Central memory CD8-positive, alpha-beta T cell (primary cell): Measurements from ENCODE around the gene MFSD6.
"Not testable (repeated sequence)": the region's sequence is repeated elsewhere in the genome, so short reads cannot be mapped to it uniquely, and the experiment has no call there.

Experiments used
- ATAC-seq: fragments of 150-1000 bp; cut with Tn5 transposase; replicated peaks from 2 replicates; pipeline ENCODE4 v1.10.0; 2022; ENCODE audit warnings: mild to moderate bottlenecking, moderate FRiP score, moderate number of reproducible peaks; ENCODE audit not compliant: poor library complexity, severe bottlenecking; ENCODE audit errors: extremely low read depth
- DNase-seq, 2 donors: peaks; one replicate each; pipeline ENCODE4 v3.0.0; 2021; ENCODE audit warnings: low spot score in 2 of 2
- H3K27ac Mint-ChIP-seq: one replicate; pipeline ENCODE4 v1.8.0; 2022; ENCODE audit warnings: low read depth, mild to moderate bottlenecking, moderate library complexity, mixed read lengths
- H3K27me3 Mint-ChIP-seq: one replicate; pipeline ENCODE4 v1.8.0; 2022; ENCODE audit warnings: mixed read lengths
- H3K36me3 Mint-ChIP-seq: one replicate; pipeline ENCODE4 v1.8.0; 2022; ENCODE audit warnings: mild to moderate bottlenecking, moderate library complexity, mixed read lengths; ENCODE audit not compliant: insufficient read depth
- H3K4me1 Mint-ChIP-seq: one replicate; pipeline ENCODE4 v1.8.0; 2022; ENCODE audit warnings: mixed read lengths
- H3K4me3 Mint-ChIP-seq: one replicate; pipeline ENCODE4 v1.8.0; 2022; ENCODE audit warnings: mild to moderate bottlenecking, moderate library complexity, mixed read lengths
- H3K9me3 Mint-ChIP-seq: one replicate; pipeline ENCODE4 v1.8.0; 2022; ENCODE audit warnings: mixed read lengths

Gene MFSD6

GRCh38 chr2:190465060-190465459 lies 56.9 kb downstream of the MFSD6 start:
- DNase-seq: no peak
- H3K27ac Mint-ChIP-seq: peak overlapping the region; percentile 12
- no peaks in the 10 kb centered on the region for H3K27me3 Mint-ChIP-seq
- H3K36me3 Mint-ChIP-seq: peaks cover 2% of the 10 kb centered on the region
- H3K9me3 Mint-ChIP-seq: no peaks in the 10 kb centered on the region
- H3K4me3 Mint-ChIP-seq: no peak overlapping the region
- H3K4me1 Mint-ChIP-seq: peaks cover 75% of the 10 kb centered on the region
- ATAC-seq: no peak

GRCh38 chr2:190466819-190467446 lies 58.8 kb downstream of the MFSD6 start:
- no peak for ATAC-seq
- H3K9me3 Mint-ChIP-seq: no peaks in the 10 kb centered on the region
- peaks cover 64% of the 10 kb centered on the region for H3K4me1 Mint-ChIP-seq
- peak overlapping the region; percentile 22 for H3K27ac Mint-ChIP-seq
- no peak for DNase-seq
- H3K4me3 Mint-ChIP-seq: no peak overlapping the region
- peaks cover 1% of the 10 kb centered on the region for H3K36me3 Mint-ChIP-seq
- no peaks in the 10 kb centered on the region for H3K27me3 Mint-ChIP-seq

GRCh38 chr2:190467575-190468083 lies 59.5 kb downstream of the MFSD6 start:
- Mint-ChIP-seq H3K9me3 (peaks cover 5% of the 10 kb centered on the region), H3K36me3 (peaks cover 3% of the 10 kb centered on the region), H3K4me3 (no peak overlapping the region), H3K27me3 (no peaks in the 10 kb centered on the region), H3K27ac (peak overlapping the region; percentile 22), H3K4me1 (peaks cover 62% of the 10 kb centered on the region)
- DNase-seq (no peak), ATAC-seq (no peak)

DNA sequence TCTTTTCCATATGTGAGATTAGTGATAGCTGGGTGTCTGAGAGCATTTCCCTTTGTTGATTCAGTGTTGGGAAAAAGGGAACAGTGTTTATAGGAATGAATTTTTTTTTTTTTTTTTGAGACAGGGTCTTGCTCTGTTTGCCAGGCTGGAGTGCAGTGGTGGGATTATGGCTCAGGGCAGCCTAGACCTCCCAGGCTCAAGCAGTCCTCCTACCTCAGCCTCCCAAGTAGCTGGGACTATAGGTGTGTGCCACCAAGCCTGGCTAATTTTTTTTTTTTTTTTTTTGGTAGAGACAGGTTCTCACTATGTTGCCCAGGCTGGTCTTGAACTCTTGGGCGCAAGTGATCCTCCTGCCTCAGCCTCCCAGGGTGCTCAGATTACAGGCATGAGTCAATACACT lies 60.2 kb downstream of the MFSD6 start:
- not testable (repeated sequence) for H3K4me3 Mint-ChIP-seq, H3K27me3 Mint-ChIP-seq, ATAC-seq, H3K36me3 Mint-ChIP-seq, H3K9me3 Mint-ChIP-seq, DNase-seq
- peaks cover 56% of the 10 kb centered on the region for H3K4me1 Mint-ChIP-seq
- H3K27ac Mint-ChIP-seq: peak overlapping the region; percentile 9

DNA sequence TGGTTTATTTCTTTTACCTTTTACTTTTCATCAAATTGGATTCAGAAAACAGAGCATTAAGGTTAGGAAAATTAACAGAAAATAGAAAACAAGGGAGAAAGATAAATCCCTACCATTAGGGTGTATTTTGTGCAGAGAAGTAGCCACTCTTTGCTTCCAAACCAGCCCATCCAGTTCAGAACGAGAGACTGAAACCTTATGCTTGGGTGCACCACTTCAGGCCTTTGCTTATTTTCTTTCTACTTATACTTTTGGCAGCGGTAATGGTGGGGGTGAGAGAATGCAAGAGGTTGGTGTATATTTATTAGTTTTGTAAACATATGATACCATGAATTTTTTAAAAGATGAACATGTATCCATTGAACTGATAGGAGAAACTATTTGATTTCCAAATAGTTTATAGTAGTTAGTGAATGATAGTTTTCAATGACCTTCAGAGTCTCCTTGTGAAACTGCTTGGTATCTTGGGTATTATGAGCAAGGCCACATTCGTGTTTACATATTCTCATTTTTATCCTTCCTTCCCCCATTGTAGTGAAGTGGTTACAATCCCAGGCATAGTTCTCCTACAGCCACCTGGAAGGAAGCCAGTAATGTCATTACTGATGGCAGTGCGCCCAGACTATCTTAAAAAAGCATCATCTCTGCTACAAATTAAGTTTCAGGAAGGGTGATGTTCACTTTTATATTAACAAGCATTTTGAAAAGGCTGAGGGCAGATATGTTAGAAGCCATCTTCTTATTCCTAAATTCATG lies 60.8 kb downstream of the MFSD6 start:
- Mint-ChIP-seq H3K36me3 (peaks cover 5% of the 10 kb centered on the region), H3K9me3 (peaks cover 9% of the 10 kb centered on the region), H3K4me3 (no peak overlapping the region), H3K27me3 (no peaks in the 10 kb centered on the region), H3K4me1 (peaks cover 53% of the 10 kb centered on the region), H3K27ac (peak overlapping the region; percentile 9)
- ATAC-seq (no peak), DNase-seq (no peak)

- Mint-ChIP-seq H3K4me3 (no peak overlapping the region), H3K27ac (peak overlapping the region; percentile 9), H3K36me3 (peaks cover 5% of the 10 kb centered on the region), H3K9me3 (peaks cover 10% of the 10 kb centered on the region), H3K4me1 (peaks cover 46% of the 10 kb centered on the region), H3K27me3 (no peaks in the 10 kb centered on the region)
- ATAC-seq (no peak), DNase-seq (no peak)
These were observed 61.6 kb downstream of the MFSD6 start for GRCh38 chr2:190469771-190470170.

DNA sequence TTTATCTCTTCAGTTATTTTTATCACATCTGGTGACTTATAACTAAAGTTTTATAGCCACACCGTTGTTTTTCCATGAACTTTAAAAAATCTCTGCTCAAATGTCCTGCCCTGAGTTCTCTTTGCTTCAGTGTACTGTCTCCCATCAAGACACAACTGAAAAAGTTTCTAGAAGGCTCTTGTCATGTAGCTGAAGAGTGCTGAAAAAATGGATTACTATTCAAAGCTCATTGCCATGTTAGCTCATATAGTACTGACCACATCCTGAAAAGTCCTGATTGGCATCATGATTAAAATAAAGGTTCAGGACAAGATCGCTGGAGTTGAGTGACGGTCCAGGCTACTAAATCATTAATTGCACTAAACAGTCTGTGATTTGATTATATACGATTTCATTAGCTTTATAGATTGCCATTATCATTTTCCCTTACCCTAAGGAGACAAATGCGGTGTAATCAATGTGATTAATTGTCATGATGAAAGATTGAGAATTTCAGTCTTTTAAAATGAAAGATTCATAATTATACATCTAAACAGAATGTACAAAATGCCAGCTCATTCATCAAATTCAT lies 62.2 kb downstream of the MFSD6 start:
- H3K9me3 Mint-ChIP-seq: peaks cover 10% of the 10 kb centered on the region
- H3K27me3 Mint-ChIP-seq: no peaks in the 10 kb centered on the region
- peaks cover 40% of the 10 kb centered on the region for H3K4me1 Mint-ChIP-seq
- DNase-seq: no peak
- peaks cover 5% of the 10 kb centered on the region for H3K36me3 Mint-ChIP-seq
- no peak overlapping the region for H3K4me3 Mint-ChIP-seq
- ATAC-seq: no peak
- H3K27ac Mint-ChIP-seq: no peak overlapping the region

DNA sequence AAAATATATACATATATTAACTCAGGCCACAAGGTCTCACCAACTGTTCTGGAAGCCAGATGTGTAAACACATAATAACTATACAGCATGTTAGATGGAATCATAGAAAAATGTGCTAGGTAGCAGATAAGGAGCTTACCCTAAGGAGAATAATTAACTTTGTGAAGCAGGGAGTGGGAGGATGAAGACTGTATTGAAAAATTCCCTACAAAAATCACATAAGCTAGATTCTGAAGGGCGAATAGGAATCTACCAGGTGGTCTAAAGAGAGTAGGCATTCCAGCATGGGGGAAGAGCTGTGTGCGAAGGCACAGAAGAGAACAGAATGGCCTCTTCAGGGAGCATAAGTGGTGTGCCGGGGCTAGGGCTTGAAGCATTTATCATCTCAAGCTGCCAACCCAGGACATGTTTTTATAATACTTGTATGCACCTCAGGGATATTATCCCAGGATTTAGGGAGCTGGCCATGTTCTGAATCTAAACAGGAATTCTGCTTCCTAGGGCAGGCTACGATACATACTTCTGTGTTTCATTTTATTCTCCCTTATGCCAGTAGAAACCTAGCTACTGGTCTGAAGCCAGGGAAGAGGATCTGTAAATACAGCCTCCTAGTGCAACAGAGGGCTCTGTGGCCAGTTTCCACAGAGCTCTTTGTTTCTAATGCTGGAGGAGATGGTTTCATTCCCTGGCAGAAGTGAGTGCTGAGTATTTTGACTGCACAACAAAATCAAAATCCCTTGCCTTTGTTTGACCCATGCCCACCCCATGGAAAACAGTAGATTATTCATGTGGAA lies 69.7 kb downstream of the MFSD6 start:
- Mint-ChIP-seq H3K27ac (peak overlapping the region; percentile 14), H3K9me3 (peaks cover 4% of the 10 kb centered on the region), H3K4me1 (peaks cover 37% of the 10 kb centered on the region), H3K36me3 (peaks cover 3% of the 10 kb centered on the region), H3K27me3 (no peaks in the 10 kb centered on the region), H3K4me3 (no peak overlapping the region)
- ATAC-seq: no peak
- DNase-seq: no peak

DNA sequence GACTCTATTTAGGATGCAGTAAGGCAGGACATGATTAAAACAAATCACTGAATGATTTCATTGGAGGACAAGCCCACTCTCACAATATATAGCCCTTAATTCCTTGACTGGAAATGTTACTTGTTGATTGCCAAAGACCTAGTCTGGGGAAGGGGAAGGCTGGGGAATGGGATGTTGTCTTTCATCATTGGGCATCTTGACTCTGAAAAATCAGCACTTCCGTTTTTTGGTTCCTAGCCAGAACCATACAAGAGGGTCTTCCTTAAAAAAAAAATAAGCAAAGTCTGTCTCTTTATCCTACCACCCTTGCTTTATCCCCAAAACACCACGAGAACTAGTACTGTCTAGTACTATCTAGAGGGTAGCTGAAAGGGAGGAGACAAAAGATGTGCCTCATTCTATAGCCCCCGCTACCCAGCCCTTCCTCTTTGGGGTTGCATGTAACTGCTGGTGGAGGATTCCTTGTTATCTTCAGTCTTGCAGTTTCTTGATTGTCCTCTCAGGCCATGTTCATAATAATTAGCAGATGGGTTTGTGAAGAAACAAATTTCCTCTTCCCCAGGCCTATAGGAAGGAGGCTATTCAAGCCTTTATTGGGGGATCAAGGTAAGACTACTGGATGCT lies 70.5 kb downstream of the MFSD6 start:
- DNase-seq: no peak
- H3K4me3 Mint-ChIP-seq: no peak overlapping the region

GRCh38 chr2:190481339-190481738 lies 73.2 kb downstream of the MFSD6 start:
- H3K9me3 Mint-ChIP-seq: no peaks in the 10 kb centered on the region
- DNase-seq (no peak), ATAC-seq (no peak)
- H3K36me3 Mint-ChIP-seq: peaks cover 5% of the 10 kb centered on the region
- peaks cover 37% of the 10 kb centered on the region for H3K4me1 Mint-ChIP-seq
- H3K4me3 Mint-ChIP-seq: no peak overlapping the region
- H3K27ac Mint-ChIP-seq: no peak overlapping the region
- H3K27me3 Mint-ChIP-seq: no peaks in the 10 kb centered on the region

More for the DNA sequence above, 70.5 kb downstream of the MFSD6 start:
- H3K36me3 Mint-ChIP-seq: peaks cover 4% of the 10 kb centered on the region
- no peak overlapping the region for H3K27ac Mint-ChIP-seq
- ATAC-seq: no peak
- peaks cover 4% of the 10 kb centered on the region for H3K9me3 Mint-ChIP-seq
- H3K4me1 Mint-ChIP-seq: peaks cover 37% of the 10 kb centered on the region
- H3K27me3 Mint-ChIP-seq: no peaks in the 10 kb centered on the region

GRCh38 chr2:190482451-190482850 lies 74.3 kb downstream of the MFSD6 start:
- Mint-ChIP-seq H3K36me3 (peaks cover 5% of the 10 kb centered on the region), H3K27ac (no peak overlapping the region), H3K27me3 (no peaks in the 10 kb centered on the region), H3K9me3 (no peaks in the 10 kb centered on the region), H3K4me1 (peaks cover 35% of the 10 kb centered on the region), H3K4me3 (no peak overlapping the region)
- DNase-seq (no peak), ATAC-seq (no peak)

DNA sequence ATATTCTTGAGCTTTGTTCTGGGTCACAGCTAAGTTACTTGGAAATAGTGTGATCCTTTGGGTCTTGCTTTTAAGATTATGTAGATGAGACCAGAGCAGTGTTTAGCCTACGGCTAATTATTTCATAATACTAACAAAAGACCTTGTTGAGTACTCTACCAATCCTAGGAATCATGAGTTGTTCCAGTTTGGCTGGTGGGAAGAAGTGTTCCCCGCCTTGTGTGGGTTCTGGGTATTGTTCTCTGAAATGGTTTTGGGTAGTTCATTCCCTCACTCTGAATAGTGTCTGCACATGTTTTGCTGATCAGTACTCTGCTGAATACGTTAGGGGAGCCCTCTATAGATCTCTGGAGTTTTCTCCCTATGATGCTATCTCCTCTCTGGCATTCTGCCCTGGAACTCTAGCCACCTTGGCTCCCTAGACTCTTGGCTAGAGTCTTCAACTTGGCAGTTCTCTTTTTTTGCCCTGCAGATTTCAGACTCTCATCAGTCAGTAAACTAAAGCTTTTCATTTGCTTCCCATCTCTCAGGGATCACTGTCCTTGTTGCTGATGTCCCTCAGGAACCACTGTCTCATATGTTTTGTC lies 78.0 kb downstream of the MFSD6 start:
- DNase-seq (no peak), ATAC-seq (no peak)
- peaks cover 26% of the 10 kb centered on the region for H3K36me3 Mint-ChIP-seq
- H3K4me1 Mint-ChIP-seq: peaks cover 22% of the 10 kb centered on the region
- H3K27me3 Mint-ChIP-seq: no peaks in the 10 kb centered on the region
- H3K9me3 Mint-ChIP-seq: no peaks in the 10 kb centered on the region
- H3K4me3 Mint-ChIP-seq: no peak overlapping the region
- peak overlapping the region; percentile 30 for H3K27ac Mint-ChIP-seq
